Uterus (tissue), 2 donors: ENCODE measurements around the gene CHN2.

Experiments used
- CTCF ChIP-seq, 4 experiments: fragments of 200-600 bp in 2 of 4; fragments of 450-650 bp in 2 of 4; sonication (generic) in 2 of 4; IDR thresholded peaks; one replicate each; pipeline ENCODE4 v1.5.1; 2016 to 2019; ENCODE audit warnings: antibody characterized with exemption in 4 of 4, mild to moderate bottlenecking in 2 of 4, moderate library complexity in 1 of 4
- POLR2A ChIP-seq, 2 donors: fragments of 450-650 bp; IDR thresholded peaks; one replicate each; pipeline ENCODE4 v1.6.1; 2016; ENCODE audit warnings: antibody characterized with exemption in 2 of 2, mild to moderate bottlenecking in 1 of 2, moderate library complexity in 1 of 2

- TF ChIP-seq CTCF (IDR thresholded peaks at IDR 0.05) = no peak
- TF ChIP-seq POLR2A (IDR thresholded peaks at IDR 0.05) = no peak
These were observed 170.1 kb downstream of the CHN2 start for GRCh38 chr7:29364661-29365060.
